HepG2 (cell line): Measurements from ENCODE around the gene SLC22A31. TPM values are rescaled to one million over a fixed set of nuclear protein-coding genes. Genes with fewer than 3 reads are reported as not detected.
"Not testable (repeated sequence)": the region's sequence is repeated elsewhere in the genome, so short reads cannot be mapped to it uniquely, and the experiment has no call there.

Experiments used
- ARHGAP35 ChIP-seq: sonication (generic); formaldehyde crosslinking; IDR thresholded peaks from 2 replicates; pipeline ENCODE4 v1.9.0; 2022; ENCODE audit warnings: mild to moderate bottlenecking, inconsistent platforms, moderate library complexity, missing genetic modification reagents, borderline replicate concordance
- ATF7 ChIP-seq, 2 experiments: fragments of 450-650 bp in 1 of 2; sonication (generic) in 1 of 2; formaldehyde crosslinking in 1 of 2; IDR thresholded peaks; 2 replicates each; pipeline versions ENCODE4 v1.4.0 to v1.6.1; 2016 to 2020; ENCODE audit warnings: antibody characterized with exemption in 1 of 2, mild to moderate bottlenecking in 1 of 2, missing genetic modification reagents in 1 of 2
- BCL3 ChIP-seq: sonication (generic); formaldehyde crosslinking; IDR thresholded peaks from 2 replicates; pipeline ENCODE4 v1.5.1; 2020; ENCODE audit warnings: mild to moderate bottlenecking, missing genetic modification reagents, moderate library complexity
- E2F2 ChIP-seq: sonication (generic); formaldehyde crosslinking; IDR thresholded peaks from 2 replicates; pipeline ENCODE4 v1.4.0; 2020; ENCODE audit warnings: missing genetic modification reagents, borderline replicate concordance
- E2F5 ChIP-seq: sonication (generic); formaldehyde crosslinking; conservative IDR thresholded peaks from 2 replicates; pipeline ENCODE4 v1.4.0; 2020; ENCODE audit warnings: missing genetic modification reagents
- FOSL2 ChIP-seq: sonication (generic); formaldehyde crosslinking; IDR thresholded peaks from 2 replicates; pipeline ENCODE4 v1.4.0; 2020; ENCODE audit warnings: missing genetic modification reagents
- HNRNPLL ChIP-seq: fragments of 200-400 bp; formaldehyde crosslinking; IDR thresholded peaks from 2 replicates; pipeline ENCODE4 v1.6.1; 2017; ENCODE audit warnings: mild to moderate bottlenecking, low read depth, low read length; ENCODE audit not compliant: poor library complexity, severe bottlenecking
- MAX ChIP-seq: IDR thresholded peaks from 2 replicates; pipeline ENCODE4 v1.6.1; 2012; ENCODE audit warnings: inconsistent platforms
- NKX3-1 ChIP-seq: sonication (generic); formaldehyde crosslinking; IDR thresholded peaks from 2 replicates; pipeline ENCODE4 v1.5.0; 2020; ENCODE audit warnings: missing genetic modification reagents
- NR1H2 ChIP-seq: sonication (generic); formaldehyde crosslinking; IDR thresholded peaks from 2 replicates; pipeline ENCODE4 v1.8.1; 2022; ENCODE audit warnings: low read depth, missing genetic modification reagents, borderline replicate concordance
- NRL ChIP-seq: sonication (generic); formaldehyde crosslinking; IDR thresholded peaks from 2 replicates; pipeline ENCODE4 v1.5.0; 2020; ENCODE audit warnings: missing genetic modification reagents, mild to moderate bottlenecking, moderate library complexity, borderline replicate concordance
- PCBP1 ChIP-seq: fragments of 200-400 bp; formaldehyde crosslinking; IDR thresholded peaks from 2 replicates; pipeline ENCODE4 v1.6.1; 2017; ENCODE audit warnings: mild to moderate bottlenecking, low read depth, low read length, borderline replicate concordance
- PITX1 ChIP-seq: sonication (generic); formaldehyde crosslinking; IDR thresholded peaks from 2 replicates; pipeline ENCODE4 v1.5.1; 2020; ENCODE audit warnings: mild to moderate bottlenecking, missing genetic modification reagents
- PPARG ChIP-seq: conservative IDR thresholded peaks from 2 replicates; pipeline ENCODE4 v1.6.1; 2016; ENCODE audit warnings: missing biosample characterization, missing genetic modification reagents
- SMAD1 ChIP-seq: sonication (generic); formaldehyde crosslinking; IDR thresholded peaks from 2 replicates; pipeline ENCODE4 v1.4.0; 2020; ENCODE audit warnings: missing genetic modification reagents, low read depth, mild to moderate bottlenecking, borderline replicate concordance
- TBX3 ChIP-seq: fragments of 450-650 bp; IDR thresholded peaks from 2 replicates; pipeline ENCODE4 v1.6.1; 2017; ENCODE audit warnings: antibody characterized with exemption, mild to moderate bottlenecking, inconsistent platforms, borderline replicate concordance
- XRCC5 ChIP-seq: fragments of 200-400 bp; formaldehyde crosslinking; optimal IDR thresholded peaks from 2 replicates; pipeline ENCODE3; 2017; ENCODE audit warnings: mild to moderate bottlenecking, low read length
- ZIK1 ChIP-seq: sonication (generic); formaldehyde crosslinking; IDR thresholded peaks from 2 replicates; pipeline ENCODE4 v1.5.0; 2020; ENCODE audit warnings: mild to moderate bottlenecking, low read depth, missing genetic modification reagents, borderline replicate concordance
- ZNF232 ChIP-seq: sonication (generic); formaldehyde crosslinking; IDR thresholded peaks from 2 replicates; pipeline ENCODE4 v1.4.0; 2020; ENCODE audit warnings: missing genetic modification reagents, borderline replicate concordance
- ZNF468 ChIP-seq: sonication (generic); formaldehyde crosslinking; IDR thresholded peaks from 2 replicates; pipeline ENCODE4 v1.8.0; 2022; ENCODE audit warnings: mild to moderate bottlenecking, moderate library complexity, missing genetic modification reagents
- ZNF546 ChIP-seq: sonication (generic); formaldehyde crosslinking; conservative IDR thresholded peaks from 2 replicates; pipeline ENCODE4 v1.8.1; 2023; ENCODE audit warnings: mild to moderate bottlenecking, missing genetic modification reagents
- ZNF547 ChIP-seq: sonication (generic); formaldehyde crosslinking; IDR thresholded peaks from 2 replicates; pipeline ENCODE4 v1.5.1; 2020; ENCODE audit warnings: mild to moderate bottlenecking, missing genetic modification reagents
- ZNF674 ChIP-seq: sonication (generic); formaldehyde crosslinking; IDR thresholded peaks from 2 replicates; pipeline ENCODE4 v1.5.0; 2020; ENCODE audit warnings: low read depth, mild to moderate bottlenecking, missing genetic modification reagents
- ZNF709 ChIP-seq: sonication (generic); formaldehyde crosslinking; IDR thresholded peaks from 2 replicates; pipeline ENCODE4 v1.5.0; 2020; ENCODE audit warnings: mild to moderate bottlenecking, missing genetic modification reagents
- ZNF720 ChIP-seq: sonication (generic); formaldehyde crosslinking; IDR thresholded peaks from 2 replicates; pipeline ENCODE4 v1.4.0; 2020; ENCODE audit warnings: missing genetic modification reagents
- ZSCAN21 ChIP-seq: sonication (generic); formaldehyde crosslinking; IDR thresholded peaks from 2 replicates; pipeline ENCODE4 v1.8.0; 2022; ENCODE audit warnings: mild to moderate bottlenecking, missing genetic modification reagents, moderate library complexity, borderline replicate concordance
- polyA plus RNA-seq, 8 experiments: library from polyadenylated mRNA; depleted of rRNA in 3 of 8; stranded (reverse) in 7 of 8; unstranded in 1 of 8; fragments of >200 nt; fragmentation: Illumina TruSeq in 4 of 8; extraction: Trizol in 4 of 8; gene quantifications; 2 replicates each; pipeline versions ENCODE4 v1.2.1 to v1.2.3, GENCODE V29; 2011 to 2016; ENCODE audit warnings: low read depth in 4 of 8, missing spikeins in 1 of 8, mixed read lengths in 1 of 8; ENCODE audit not compliant: insufficient read depth in 1 of 8
- total RNA-seq, 5 experiments: library from RNA; depleted of rRNA; stranded (reverse); fragments of >200 nt; fragmentation: Illumina TruSeq; extraction: Trizol; gene quantifications; 2 replicates each; pipeline ENCODE4 v1.2.3, GENCODE V29; 2016; ENCODE audit warnings: low read depth in 1 of 5

The SLC22A31 gene
- total and polyA plus RNA-seq, 2 of the 13 experiments (the other 11 are each of a cell fraction or from before 2014, with no cell fraction given) = 67.3 to 83.3 TPM

DNA sequence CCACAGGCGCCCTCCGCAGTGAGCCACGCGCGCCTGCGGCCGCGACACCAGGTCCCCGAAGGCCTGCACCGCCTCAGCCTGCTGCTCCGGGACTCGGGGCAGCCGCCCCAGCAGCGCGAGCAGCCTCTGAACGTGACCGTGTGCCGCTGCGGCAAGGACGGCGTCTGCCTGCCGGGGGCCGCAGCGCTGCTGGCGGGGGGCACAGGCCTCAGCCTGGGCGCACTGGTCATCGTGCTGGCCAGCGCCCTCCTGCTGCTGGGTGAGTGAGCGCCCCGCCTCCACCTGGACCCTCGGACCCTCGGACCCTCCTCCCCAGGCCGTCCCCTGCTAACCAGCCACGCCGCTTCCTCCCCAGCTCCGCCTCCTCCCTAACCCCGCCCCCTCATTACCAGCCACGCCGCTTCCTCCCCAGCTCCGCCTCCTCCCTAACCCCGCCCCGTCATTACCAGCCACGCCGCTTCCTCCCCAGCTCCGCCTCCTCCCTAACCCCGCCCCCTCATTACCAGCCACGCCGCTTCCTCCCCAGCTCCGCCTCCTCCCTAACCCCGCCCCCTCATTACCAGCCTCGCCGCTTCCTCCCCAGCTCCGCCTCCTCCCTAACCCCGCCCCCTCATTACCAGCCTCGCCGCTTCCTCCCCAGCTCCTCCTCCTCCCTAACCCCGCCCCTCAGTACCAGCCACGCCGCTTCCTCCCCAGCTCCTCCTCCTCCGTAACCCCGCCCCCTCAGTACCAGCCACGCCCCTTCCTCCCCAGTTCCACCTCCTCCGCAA lies 8.0 kb downstream of the SLC22A31 start (continued):
- TF ChIP-seq XRCC5 (peak; percentile 24), ZNF546 (CRISPR knock-in tag) (peak; percentile 79; the same call in 1 of the 2 replicates), MAX (peak; percentile 92), PITX1 (CRISPR knock-in tag) (peak; percentile 63), E2F5 (peak; percentile 78; the same call in 1 of the 2 replicates), PCBP1 (peak; percentile 93; the same call in 1 of the 2 replicates), ZIK1 (CRISPR knock-in tag) (0 out of 2 replicates have a peak, but pooled peaks have one; percentile 68), ZSCAN21 (peak; percentile 92), NKX3-1 (CRISPR knock-in tag) (peak; percentile 80), ZNF468 (CRISPR knock-in tag) (0 out of 2 replicates have a peak, but pooled peaks have one; percentile 67), FOSL2 (CRISPR knock-in tag) (peak; percentile 20; the same call in 1 of the 2 replicates), ZNF547 (peak; percentile 95), E2F2 (peak; percentile 86; the same call in 1 of the 2 replicates), NR1H2 (CRISPR knock-in tag) (peak; percentile 85), ZNF232 (peak; percentile 94; the same call in 1 of the 2 replicates), SMAD1 (CRISPR knock-in tag) (peak; percentile 77; the same call in 1 of the 2 replicates), BCL3 (peak; percentile 86), TBX3 (peak; percentile 45; the same call in 1 of the 2 replicates), ARHGAP35 (CRISPR knock-in tag) (peak; percentile 98), NRL (CRISPR knock-in tag) (peak; percentile 58), ZNF674 (CRISPR knock-in tag) (peak; percentile 88; the same call in 1 of the 2 replicates), ATF7 (CRISPR knock-in tag; IDR thresholded peaks at IDR 0.05) (peak; percentile 47; the same call in 1 of the 2 replicates), PPARG (peak; percentile 52; the same call in 1 of the 2 replicates), ZNF709 (CRISPR knock-in tag) (peak; percentile 71; the same call in 1 of the 2 replicates), HNRNPLL (peak; percentile 72), ZNF720 (peak; percentile 97; the same call in 1 of the 2 replicates)
- TF ChIP-seq ATF7 (IDR thresholded peaks at IDR 0.05) = not testable (repeated sequence)
